H9 (cell line): Measurements from ENCODE around the gene G2E3. TPM values are rescaled to one million over a fixed set of nuclear protein-coding genes. Genes with fewer than 3 reads are reported as not detected.

ENCODE experiments used
- DNase-seq: peaks from one replicate; pipeline ENCODE4 v3.0.0-alpha.2; 2017
- H2AFZ ChIP-seq: one replicate; pipeline ENCODE4 v1.6.1; 2013; ENCODE audit warnings: mild to moderate bottlenecking, low read length, control low read depth, moderate library complexity
- H2AK5ac ChIP-seq: 2 replicates; pipeline ENCODE4 v1.6.1; 2013; ENCODE audit warnings: low read length, control low read depth, mixed read lengths; ENCODE audit not compliant: insufficient read length
- H2BK120ac ChIP-seq: one replicate; pipeline ENCODE4 v1.6.1; 2013; ENCODE audit warnings: low read depth, mild to moderate bottlenecking, low read length, control low read depth, inconsistent platforms; ENCODE audit not compliant: poor library complexity, severe bottlenecking
- H2BK12ac ChIP-seq: 2 replicates; pipeline ENCODE4 v1.6.1; 2013; ENCODE audit warnings: low read length, control low read depth, mixed read lengths, low read depth; ENCODE audit not compliant: insufficient read length
- H2BK15ac ChIP-seq: 2 replicates; pipeline ENCODE4 v1.6.1; 2013; ENCODE audit warnings: low read depth, low read length, control low read depth
- H2BK20ac ChIP-seq: one replicate; pipeline ENCODE4 v1.6.1; 2013; ENCODE audit warnings: low read depth, mild to moderate bottlenecking, low read length, control low read depth, inconsistent platforms; ENCODE audit not compliant: poor library complexity, severe bottlenecking
- H2BK5ac ChIP-seq: 2 replicates; pipeline ENCODE4 v1.6.1; 2013; ENCODE audit warnings: low read length, control low read depth, mixed read lengths; ENCODE audit not compliant: insufficient read length
- H3K14ac ChIP-seq: 2 replicates; pipeline ENCODE4 v1.6.1; 2013; ENCODE audit warnings: low read length, control low read depth; ENCODE audit not compliant: insufficient read depth
- H3K18ac ChIP-seq: 2 replicates; pipeline ENCODE4 v1.6.1; 2013; ENCODE audit warnings: low read depth, mild to moderate bottlenecking, mixed read lengths, low read length, control low read depth; ENCODE audit not compliant: insufficient read length
- H3K23ac ChIP-seq: 2 replicates; pipeline ENCODE4 v1.6.1; 2013; ENCODE audit warnings: low read length, control low read depth, mixed read lengths, low read depth; ENCODE audit not compliant: insufficient read length
- H3K23me2 ChIP-seq: 2 replicates; pipeline ENCODE4 v1.6.1; 2013; ENCODE audit warnings: low read depth, mild to moderate bottlenecking, mixed read lengths, low read length, control low read depth; ENCODE audit not compliant: insufficient read length, poor library complexity, severe bottlenecking
- H3K27ac ChIP-seq: 2 replicates; pipeline ENCODE4 v1.5.1; 2013; ENCODE audit warnings: low read length, control low read depth, mixed read lengths, low read depth; ENCODE audit not compliant: insufficient read length
- H3K27me3 ChIP-seq: 2 replicates; pipeline ENCODE4 v1.6.1; 2013; ENCODE audit warnings: low read length, control low read depth, inconsistent platforms; ENCODE audit not compliant: insufficient read depth
- H3K4ac ChIP-seq: 2 replicates; pipeline ENCODE4 v1.6.1; 2013; ENCODE audit warnings: low read depth, mild to moderate bottlenecking, control low read depth, inconsistent platforms, low read length, moderate library complexity
- H3K4me1 ChIP-seq: 2 replicates; pipeline ENCODE4 v1.6.1; 2013; ENCODE audit warnings: low read length, control low read depth, inconsistent platforms; ENCODE audit not compliant: insufficient read depth
- H3K4me2 ChIP-seq: 2 replicates; pipeline ENCODE4 v1.6.1; 2013; ENCODE audit warnings: low read length, control low read depth, mixed read lengths; ENCODE audit not compliant: insufficient read length, insufficient read depth
- H3K56ac ChIP-seq: 2 replicates; pipeline ENCODE4 v1.6.1; 2013; ENCODE audit warnings: low read depth, mild to moderate bottlenecking, mixed read lengths, low read length, control low read depth; ENCODE audit not compliant: insufficient read length
- H3K79me1 ChIP-seq: 2 replicates; pipeline ENCODE4 v1.6.1; 2013; ENCODE audit warnings: low read depth, mild to moderate bottlenecking, moderate library complexity, low read length, control low read depth, inconsistent platforms; ENCODE audit not compliant: insufficient read depth, poor library complexity, severe bottlenecking
- H3K79me2 ChIP-seq: 2 replicates; pipeline ENCODE4 v1.6.1; 2013; ENCODE audit warnings: low read length, control low read depth, inconsistent platforms; ENCODE audit not compliant: insufficient read depth
- H3K9ac ChIP-seq: 2 replicates; pipeline ENCODE4 v1.6.1; 2013; ENCODE audit warnings: low read length, control low read depth, mixed read lengths; ENCODE audit not compliant: insufficient read length; ENCODE audit errors: extremely low read depth
- H3K9me3 ChIP-seq: one replicate; pipeline ENCODE4 v1.6.1; 2013; ENCODE audit warnings: low read depth, low read length, inconsistent platforms; ENCODE audit not compliant: control insufficient read depth
- H3T11ph ChIP-seq: one replicate; pipeline ENCODE4 v1.6.1; 2013; ENCODE audit warnings: mild to moderate bottlenecking, low read length, control low read depth, inconsistent platforms
- H4K20me1 ChIP-seq: one replicate; pipeline ENCODE4 v1.6.1; 2013; ENCODE audit not compliant: control insufficient read depth, insufficient read length, insufficient read depth
- H4K5ac ChIP-seq: 2 replicates; pipeline ENCODE4 v1.6.1; 2013; ENCODE audit warnings: low read depth, mild to moderate bottlenecking, mixed read lengths, low read length, control low read depth; ENCODE audit not compliant: insufficient read length
- H4K8ac ChIP-seq: replicated peaks from 2 replicates; pipeline ENCODE4 v1.6.1; 2013; ENCODE audit warnings: low read length, control low read depth, mixed read lengths, low read depth; ENCODE audit not compliant: insufficient read length
- H4K91ac ChIP-seq: 2 replicates; pipeline ENCODE4 v1.6.1; 2013; ENCODE audit warnings: low read depth, mild to moderate bottlenecking, moderate library complexity, mixed read lengths, low read length, control low read depth; ENCODE audit not compliant: insufficient read length
- H3K27ac Mint-ChIP-seq, 3 experiments: 2 replicates in 2 of 3; 3 replicates in 1 of 3; pipeline ENCODE4 v1.8.0; 2020 to 2021; ENCODE audit warnings: mixed read lengths in 3 of 3, mild to moderate bottlenecking in 1 of 3, moderate library complexity in 1 of 3
- H3K27me3 Mint-ChIP-seq: 2 replicates; pipeline ENCODE4 v1.8.0; 2021; ENCODE audit warnings: low read depth, mild to moderate bottlenecking, moderate library complexity, mixed read lengths
- H3K36me3 Mint-ChIP-seq, 3 experiments: 2 replicates in 2 of 3; 3 replicates in 1 of 3; pipeline ENCODE4 v1.8.0; 2020 to 2021; ENCODE audit warnings: low read depth in 3 of 3, mixed read lengths in 3 of 3; ENCODE audit not compliant: insufficient read depth in 1 of 3
- H3K4me1 Mint-ChIP-seq, 2 experiments: 2 replicates each; pipeline ENCODE4 v1.8.0; 2020; ENCODE audit warnings: mixed read lengths in 2 of 2
- H3K4me3 Mint-ChIP-seq, 2 experiments: 2 replicates in 1 of 2; 3 replicates in 1 of 2; pipeline ENCODE4 v1.8.0; 2020 to 2021; ENCODE audit warnings: mild to moderate bottlenecking in 2 of 2, mixed read lengths in 2 of 2, moderate library complexity in 1 of 2
- H3K9me3 Mint-ChIP-seq, 2 experiments: 2 replicates in 1 of 2; 3 replicates in 1 of 2; pipeline ENCODE4 v1.8.0; 2020; ENCODE audit warnings: mild to moderate bottlenecking in 2 of 2, mixed read lengths in 2 of 2, moderate library complexity in 1 of 2
- CTCF ChIP-seq: fragments of 200-600 bp; sonication (generic); conservative IDR thresholded peaks from 3 replicates; pipeline ENCODE4 v1.8.0; 2021; ENCODE audit warnings: antibody characterized with exemption, mild to moderate bottlenecking
- WGBS: extraction: QIAGEN DNeasy Blood & Tissue Kit; methylation state at CpG from one replicate; pipeline ENCODE4 v1.1.7; 2013; ENCODE audit warnings: missing lambda C conversion rate, low lambda C conversion rate, mixed read lengths; ENCODE audit not compliant: insufficient read length; ENCODE audit errors: extremely low coverage; 5-methylcytosine and 5-hydroxymethylcytosine counted together
- total RNA-seq: library from RNA; stranded (reverse); gene quantifications from 2 replicates; pipeline ENCODE4 v1.2.1, GENCODE V29; 2021

The G2E3 gene
- total RNA-seq, 1 experiment from 2014 or later = 49.2 TPM

- Histone ChIP-seq H3K4me1 (no peaks in the 10 kb centered on the region), H3K4ac (no peak overlapping the region), H3K14ac (no peak overlapping the region), H3K9ac (no peak overlapping the region), H3K79me1 (no peaks in the 10 kb centered on the region), H4K91ac (no peak overlapping the region), H2BK20ac (no peak overlapping the region), H4K5ac (no peak overlapping the region), H3K23me2 (no peaks in the 10 kb centered on the region), H2BK5ac (no peak overlapping the region), H2BK15ac (no peak overlapping the region), H3K18ac (no peak overlapping the region), H3K27ac (no peak overlapping the region), H3K56ac (no peak overlapping the region), H4K8ac (no peak overlapping the region), H2BK12ac (no peak overlapping the region), H3K4me2 (no peak overlapping the region), H2AFZ (no peak overlapping the region), H3K23ac (no peak overlapping the region), H3K9me3 (no peaks in the 10 kb centered on the region), H4K20me1 (no peaks in the 10 kb centered on the region), H2BK120ac (no peak overlapping the region), H3K27me3 (no peaks in the 10 kb centered on the region), H2AK5ac (no peak overlapping the region), H3K79me2 (no peaks in the 10 kb centered on the region), H3T11ph (no peak overlapping the region)
- Mint-ChIP-seq H3K36me3 (peaks cover 7 to 31% (median 30%) of the 10 kb centered on the region in 3 experiments; a peak in 6 of 7 replicates), H3K27me3 (no peaks in the 10 kb centered on the region), H3K9me3 (no peaks in the 10 kb centered on the region), H3K27ac (no peak overlapping the region), H3K4me1 (no peaks in the 10 kb centered on the region), H3K4me3 (no peak overlapping the region)
- no peak for DNase-seq
- no CpG with 5 or more reads among the region's 3 CpGs for WGBS
- TF ChIP-seq CTCF = no peak
Measured at GRCh38 chr14:30655658-30656057, 96.7 kb downstream of the G2E3 start.
